Right lung (tissue), 10 donors: ENCODE results near the gene VRK1. TPM values are rescaled to one million over a fixed set of nuclear protein-coding genes. Genes with fewer than 3 reads are reported as not detected.
"Not testable (repeated sequence)": the region's sequence is repeated elsewhere in the genome, so short reads cannot be mapped to it uniquely, and the experiment has no call there.

ENCODE experiments used
- DNase-seq, 2 donors: peaks; one replicate each; pipeline ENCODE4 v3.0.0-alpha.2; 2013
- long read RNA-seq, 8 donors: transcript quantifications; one replicate each; lab custom pipeline, GENCODE V29; 2026
- polyA plus RNA-seq, 5 donors: library from polyadenylated mRNA; unstranded; fragments of 120-200 nt; gene quantifications; one replicate each; pipeline versions ENCODE4 v1.2.1 to v1.2.3, GENCODE V29; 2013; ENCODE audit warnings: inconsistent platforms in 1 of 5, low replicate concordance in 1 of 5; ENCODE audit not compliant: insufficient read length in 5 of 5, insufficient read depth in 1 of 5

The VRK1 gene
- polyA plus RNA-seq: 10 to 100 TPM; 17.4 to 27.6 (median 18.2) TPM
- long read RNA-seq, donor 1, transcript VRK1-201 (13 exons, 1,745 nt): major isoform, 7 of 17 reads
- long read RNA-seq, donor 1, partial matches to known transcripts: 10 of 17 reads
- long read RNA-seq, donor 1, other reads (novel, unspliced or antisense): 0 of 17 reads
- long read RNA-seq, donor 2, transcript VRK1-201 (13 exons, 1,745 nt): major isoform, 8 of 8 reads
- long read RNA-seq, donor 2, partial matches to known transcripts: 0 of 8 reads
- long read RNA-seq, donor 2, other reads (novel, unspliced or antisense): 0 of 8 reads
- long read RNA-seq, donor 3, transcript VRK1-201 (13 exons, 1,745 nt): major isoform, 5 of 10 reads
- long read RNA-seq, donor 3, partial matches to known transcripts: 5 of 10 reads
- long read RNA-seq, donor 3, other reads (novel, unspliced or antisense): 0 of 10 reads
- long read RNA-seq, donor 4, partial matches to known transcripts: 0 of 5 reads
- long read RNA-seq, donor 4, other reads (novel, unspliced or antisense): 0 of 5 reads
- long read RNA-seq, donor 5, transcript VRK1-201 (13 exons, 1,745 nt): major isoform, 7 of 12 reads
- long read RNA-seq, donor 5, partial matches to known transcripts: 5 of 12 reads
- long read RNA-seq, donor 5, other reads (novel, unspliced or antisense): 0 of 12 reads
- long read RNA-seq, donor 6, partial matches to known transcripts: 0 of 2 reads
- long read RNA-seq, donor 6, other reads (novel, unspliced or antisense): 0 of 2 reads
- long read RNA-seq, donor 7, transcript VRK1-201 (13 exons, 1,745 nt): major isoform, 6 of 6 reads
- long read RNA-seq, donor 7, partial matches to known transcripts: 0 of 6 reads
- long read RNA-seq, donor 7, other reads (novel, unspliced or antisense): 0 of 6 reads
- long read RNA-seq, donor 8, partial matches to known transcripts: 0 of 2 reads
- long read RNA-seq, donor 8, other reads (novel, unspliced or antisense): 0 of 2 reads

DNA sequence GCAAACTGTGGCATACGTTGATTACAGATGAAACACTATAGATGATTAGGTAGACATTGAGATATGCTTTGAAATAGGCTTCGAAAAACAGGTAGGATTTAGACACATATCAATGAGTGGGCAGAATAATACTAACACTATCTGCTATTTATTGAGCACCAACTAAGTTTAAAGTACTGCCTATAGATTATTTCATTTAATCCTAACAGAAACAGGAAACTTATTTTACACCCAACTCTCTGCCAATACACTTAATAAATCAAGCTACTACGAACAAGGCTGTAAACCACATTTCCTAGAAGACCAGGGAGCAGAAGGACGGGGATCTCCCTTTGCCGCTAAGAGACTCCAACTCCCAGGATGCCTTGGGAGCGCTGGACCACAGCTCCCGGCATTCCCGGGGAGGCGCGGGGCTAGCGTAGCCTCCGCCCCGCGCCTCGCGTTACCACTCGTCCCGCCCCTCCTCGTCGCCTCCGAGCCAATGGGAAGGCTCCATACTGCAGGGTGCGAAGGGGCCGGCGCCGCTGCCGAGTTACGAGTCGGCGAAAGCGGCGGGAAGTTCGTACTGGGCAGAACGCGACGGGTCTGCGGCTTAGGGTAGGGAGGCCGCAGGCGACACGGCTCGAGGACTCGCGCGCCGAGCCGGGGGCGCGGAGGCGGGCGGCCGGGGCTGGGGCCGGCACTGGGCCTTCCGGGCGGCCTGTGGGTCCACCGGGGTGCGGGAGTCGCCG, at the start of gene VRK1:
TSS of gene VRK1 (plus strand) at position 532 of the 731 bp plus-strand sequence. CDS start 36,090 bp downstream, outside the sequence.
- peak; percentile 96 to 97 for DNase-seq

DNA sequence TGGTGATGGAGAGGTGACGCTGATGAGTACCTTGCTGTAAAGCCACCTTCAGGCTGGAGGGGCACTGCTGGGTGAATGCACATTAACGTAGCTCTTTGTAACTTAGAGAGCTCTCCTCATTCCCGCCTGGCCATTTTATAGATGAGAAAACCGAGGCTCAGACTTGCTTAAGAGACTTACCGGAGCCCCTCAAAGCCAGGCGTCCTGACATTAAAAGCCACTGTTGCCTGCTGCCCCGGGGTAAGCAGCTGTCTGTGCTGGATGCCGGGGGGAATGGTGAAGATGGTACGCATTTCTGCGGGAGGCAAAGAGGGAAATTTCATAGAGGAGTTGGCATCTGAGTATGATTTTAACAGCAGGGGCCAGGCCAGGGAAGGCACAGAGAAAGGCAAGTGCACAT, 49.6 kb upstream of the VRK1 start:
- no peak for DNase-seq

DNA sequence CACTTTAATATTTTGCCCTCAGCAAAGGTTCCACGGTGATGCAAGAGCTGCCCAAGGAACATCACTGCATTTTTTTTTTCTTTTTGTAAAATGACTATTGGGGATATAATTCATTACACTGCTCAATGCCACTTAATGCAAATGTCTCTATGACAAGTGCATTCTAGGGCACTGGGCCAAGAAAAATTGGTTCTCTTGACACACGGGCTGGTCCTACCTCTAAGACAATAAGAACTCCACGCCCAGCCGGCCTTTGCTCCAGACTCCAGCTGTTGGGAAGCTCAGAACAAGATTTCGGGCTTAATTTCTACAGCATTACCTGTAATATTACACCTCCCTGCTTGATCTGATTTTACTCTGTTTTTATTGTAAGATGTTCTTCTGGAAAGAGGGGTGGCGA, 48.8 kb upstream of the VRK1 start:
- DNase-seq: no peak

- no peak for DNase-seq
Measured at GRCh38 chr14:96751505-96751904, 45.7 kb upstream of the VRK1 start.

DNA sequence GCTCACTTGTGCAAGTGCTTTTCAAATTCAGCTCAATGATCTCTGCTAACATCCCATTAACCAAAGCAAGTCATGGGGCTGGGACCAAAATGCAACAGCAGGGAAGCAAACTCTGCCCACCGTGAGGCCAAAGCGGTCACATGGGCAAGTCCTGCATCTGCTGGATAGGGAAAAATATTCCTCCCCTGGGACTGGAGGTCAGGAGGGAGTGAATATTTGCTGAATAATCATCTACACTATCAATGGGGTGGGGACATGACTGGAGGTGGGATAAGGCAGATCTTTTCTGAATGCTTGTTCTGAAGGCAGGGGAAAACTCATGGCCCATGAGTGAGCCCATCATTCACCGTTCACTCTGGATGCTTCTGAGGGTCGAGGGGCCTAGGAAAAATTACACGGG, 45.1 kb upstream of the VRK1 start:
- DNase-seq: no peak

DNA sequence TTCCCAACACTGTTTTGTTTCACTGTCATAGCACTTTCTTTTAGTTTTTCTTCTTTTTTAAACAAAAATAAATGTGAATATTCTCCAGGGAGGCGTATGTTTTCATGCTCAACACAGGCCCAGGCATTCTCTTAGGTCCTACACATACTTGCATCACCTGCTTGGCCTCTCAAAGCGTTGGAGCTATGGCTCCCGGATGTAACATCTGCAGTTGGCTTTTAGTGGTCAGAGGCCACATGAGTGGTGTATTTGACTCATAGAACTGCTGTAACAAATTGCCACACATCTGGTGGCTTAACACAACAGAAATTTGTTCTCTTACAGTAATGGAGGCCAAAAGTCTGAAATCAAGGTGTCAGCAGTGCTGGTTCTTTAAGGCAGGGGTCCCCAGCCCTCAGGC, 44.6 kb upstream of the VRK1 start:
- no peak for DNase-seq

GRCh38 chr14:96754162-96754844, 42.9 kb upstream of the VRK1 start:
- DNase-seq: no peak

DNA sequence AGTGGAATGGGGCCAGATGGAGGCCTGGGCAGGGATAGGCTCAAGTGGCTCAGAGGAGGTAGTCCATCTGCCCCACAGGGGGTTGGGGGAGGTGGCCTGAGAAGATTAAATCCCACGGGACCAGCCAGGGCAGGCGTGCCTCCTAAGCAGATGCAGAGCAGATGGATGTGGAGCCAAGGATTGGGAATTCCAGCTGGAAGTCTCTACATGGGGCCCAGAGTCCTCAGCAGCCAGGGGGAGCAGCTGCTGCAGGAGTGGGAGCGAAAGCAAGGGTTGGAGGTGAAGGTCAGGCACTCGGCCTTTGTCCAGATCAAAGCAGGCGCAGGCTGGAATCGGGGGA, 42.4 kb upstream of the VRK1 start:
- no peak for DNase-seq

- no peak for DNase-seq
Measured at GRCh38 chr14:96756745-96757144, 40.4 kb upstream of the VRK1 start.

DNA sequence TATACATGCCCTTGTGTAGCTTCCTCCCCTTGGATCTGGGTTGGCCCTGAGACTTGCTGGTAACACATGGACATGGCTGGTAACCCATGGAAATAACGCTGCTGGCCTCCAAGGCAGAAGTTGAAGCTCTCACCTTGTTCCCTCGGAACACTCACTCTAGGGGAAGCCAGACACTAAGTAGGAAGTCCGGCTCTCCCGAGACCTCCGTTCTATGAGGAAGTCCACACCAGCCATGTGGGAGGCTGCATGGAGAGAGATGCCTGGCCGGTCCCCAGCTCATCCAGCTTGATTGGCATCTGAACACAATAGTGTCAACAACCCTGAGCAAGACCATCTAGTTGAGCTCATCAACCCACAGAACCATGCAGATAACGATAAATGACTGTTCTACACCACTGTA, 39.7 kb upstream of the VRK1 start:
- no peak for DNase-seq

DNA sequence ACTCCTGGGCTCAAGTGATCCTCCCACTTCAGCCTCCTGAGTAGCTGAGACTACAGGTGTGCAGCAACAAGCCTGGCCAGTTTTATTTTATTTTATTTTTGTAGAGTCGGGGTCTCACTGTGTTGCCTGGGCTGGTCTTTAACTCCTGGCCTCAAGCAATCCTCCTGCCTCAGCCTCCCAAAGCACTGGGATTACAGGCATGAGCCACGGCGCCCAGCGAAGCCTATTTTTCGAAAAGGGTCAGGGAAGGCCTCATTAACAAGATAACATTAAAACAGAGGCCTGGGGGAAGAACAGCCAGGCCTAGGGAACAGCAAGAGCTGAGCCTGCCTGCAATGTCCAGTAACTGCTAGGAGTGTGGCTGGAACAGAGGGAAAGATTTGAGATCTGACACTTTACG, 36.1 kb upstream of the VRK1 start:
- no peak for DNase-seq

DNA sequence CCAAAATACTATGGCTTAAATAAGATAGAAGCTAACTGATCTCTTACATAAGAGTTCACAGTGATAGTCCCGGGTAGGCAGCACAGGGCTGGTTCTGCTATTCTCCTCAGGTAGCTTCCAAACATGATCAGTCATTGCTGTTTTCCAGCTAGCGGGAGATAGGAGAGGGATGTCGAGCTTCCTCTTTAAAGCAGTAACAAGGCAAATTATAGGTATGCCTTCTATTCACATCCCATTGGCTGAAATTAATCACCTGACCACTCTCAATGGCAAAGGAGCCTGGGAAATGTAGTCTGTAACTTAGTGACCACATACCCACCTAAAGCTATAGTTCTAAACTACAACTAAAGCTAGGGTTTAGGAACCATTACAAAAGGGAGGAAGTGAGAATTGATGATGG, 34.5 kb upstream of the VRK1 start:
- DNase-seq: peak in 1 of 2 donors; percentile 21

DNA sequence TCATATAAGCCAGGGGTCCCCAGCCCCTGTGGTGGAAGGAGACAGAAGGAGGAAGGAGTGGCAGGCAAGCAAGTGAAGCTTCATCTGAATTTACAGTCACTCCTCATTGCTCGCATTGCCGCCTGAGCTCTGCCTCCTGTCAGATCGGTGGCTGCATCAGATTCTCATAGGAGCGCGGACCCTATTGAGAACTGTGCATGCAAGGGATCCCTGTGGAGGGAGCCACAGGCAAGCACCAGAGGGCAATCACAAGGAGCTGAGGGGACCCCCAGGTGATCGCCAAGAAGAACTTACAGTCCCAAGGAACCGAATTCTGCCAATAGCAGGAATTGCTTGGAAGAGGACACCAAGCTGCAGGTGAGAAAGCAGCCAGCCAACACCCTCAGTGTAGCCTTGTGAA, 33.2 kb upstream of the VRK1 start:
- DNase-seq: no peak

GRCh38 chr14:96765205-96765604, 32.0 kb upstream of the VRK1 start:
- not testable (repeated sequence) for DNase-seq

DNA sequence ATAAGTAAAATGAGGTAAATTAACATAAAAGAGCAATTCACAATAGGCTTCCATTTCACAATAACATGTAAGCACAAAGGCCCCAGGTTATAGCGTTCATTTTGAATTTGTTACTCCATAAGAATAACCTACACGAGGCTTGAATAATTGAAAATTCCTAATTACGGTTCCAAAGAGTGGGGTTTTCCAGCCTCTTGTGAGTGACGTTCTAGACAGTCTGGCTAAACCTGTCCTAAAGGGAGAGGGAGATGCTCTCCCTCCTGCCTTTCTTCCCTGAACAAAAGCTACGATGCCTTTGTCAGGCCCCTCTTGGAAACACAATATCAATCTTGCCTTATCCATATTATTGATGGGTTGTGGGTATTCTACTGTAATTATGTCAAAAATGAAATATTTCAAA, 24.3 kb upstream of the VRK1 start:
- no peak for DNase-seq

DNA sequence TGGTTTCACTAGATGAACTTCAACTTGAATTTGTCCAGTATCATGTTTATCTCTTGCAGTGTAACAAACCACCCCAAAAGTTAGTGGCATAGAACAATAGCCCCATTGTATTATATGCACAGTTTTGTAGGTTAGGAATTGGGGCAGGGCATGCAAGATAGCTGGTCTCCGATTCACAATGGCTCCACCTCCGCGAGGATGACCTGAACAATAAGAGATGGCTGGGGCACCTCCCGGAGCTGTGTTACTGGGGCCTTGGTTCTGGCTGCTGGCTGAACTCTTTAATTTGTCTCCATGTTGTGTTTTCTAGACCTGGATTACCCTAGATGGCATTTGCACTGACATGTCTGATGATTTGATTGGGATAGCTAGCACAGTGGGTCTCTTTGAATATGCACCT, 20.4 kb upstream of the VRK1 start:
- DNase-seq: no peak

GRCh38 chr14:96780500-96780899, 16.7 kb upstream of the VRK1 start:
- no peak for DNase-seq

- DNase-seq: no peak
Measured at GRCh38 chr14:96781371-96781770, 15.8 kb upstream of the VRK1 start.

- no peak for DNase-seq
Measured at GRCh38 chr14:96782436-96782835, 14.7 kb upstream of the VRK1 start.

GRCh38 chr14:96783043-96783914, 13.9 kb upstream of the VRK1 start:
- DNase-seq: no peak

GRCh38 chr14:96783915-96784224, 13.3 kb upstream of the VRK1 start:
- DNase-seq: no peak
